DOHH2 (cell line): Measurements from ENCODE around the gene GLI1.

Experiments used
- H3F3A ChIP-seq: fragments of 200-600 bp; sonication (generic), shearing (Covaris generic); 2 replicates; pipeline ENCODE4 v1.6.0; 2016; ENCODE audit warnings: antibody characterized with exemption, mild to moderate bottlenecking; ENCODE audit not compliant: control insufficient read depth, insufficient read depth
- H3K27ac ChIP-seq: fragments of 200-600 bp; sonication (generic); 2 replicates; pipeline ENCODE4 v1.5.1; 2014; ENCODE audit warnings: low read depth, mild to moderate bottlenecking, low read length, moderate library complexity
- H3K27me3 ChIP-seq: fragments of 200-600 bp; sonication (generic); 2 replicates; pipeline ENCODE4 v1.6.1; 2014; ENCODE audit warnings: mild to moderate bottlenecking, low read length, mixed read lengths; ENCODE audit not compliant: control insufficient read depth
- H3K36me3 ChIP-seq: fragments of 200-600 bp; sonication (generic); 2 replicates; pipeline ENCODE4 v1.6.1; 2014; ENCODE audit warnings: mild to moderate bottlenecking, low read length, moderate library complexity, mixed read lengths; ENCODE audit not compliant: control insufficient read depth
- H3K4me1 ChIP-seq: fragments of 200-600 bp; sonication (generic); 2 replicates; pipeline ENCODE4 v1.6.1; 2014; ENCODE audit warnings: mild to moderate bottlenecking, low read length, mixed read lengths; ENCODE audit not compliant: control insufficient read depth
- H3K4me2 ChIP-seq: fragments of 200-600 bp; sonication (generic); 2 replicates; pipeline ENCODE4 v1.6.0; 2014; ENCODE audit warnings: mild to moderate bottlenecking, low read length, moderate library complexity
- H3K4me3 ChIP-seq: fragments of 200-600 bp; sonication (generic); 2 replicates; pipeline ENCODE4 v1.5.1; 2014; ENCODE audit warnings: mild to moderate bottlenecking, low read length, mixed read lengths
- H3K79me2 ChIP-seq: fragments of 200-600 bp; sonication (generic); 2 replicates; pipeline ENCODE4 v1.6.1; 2014; ENCODE audit warnings: mild to moderate bottlenecking, low read length, mixed read lengths; ENCODE audit not compliant: control insufficient read depth
- H3K9me2 ChIP-seq: fragments of 200-600 bp; sonication (generic); replicated peaks from 2 replicates; pipeline ENCODE4 v1.6.1; 2014; ENCODE audit warnings: mild to moderate bottlenecking, low read length, mixed read lengths; ENCODE audit not compliant: control insufficient read depth
- H3K9me3 ChIP-seq: fragments of 200-600 bp; sonication (generic); 2 replicates; pipeline ENCODE4 v1.6.1; 2014; ENCODE audit warnings: antibody characterized with exemption, low read length, mixed read lengths; ENCODE audit not compliant: control insufficient read depth, insufficient read depth
- H4K20me1 ChIP-seq: fragments of 200-600 bp; sonication (generic); 2 replicates; pipeline ENCODE4 v1.6.0; 2014; ENCODE audit warnings: low read depth, mild to moderate bottlenecking, antibody characterized with exemption, low read length, moderate library complexity; ENCODE audit not compliant: control insufficient read depth, insufficient read depth
- CTCF ChIP-seq: fragments of 200-600 bp; sonication (generic); IDR thresholded peaks from one replicate; pipeline ENCODE4 v1.5.1; 2014; ENCODE audit warnings: antibody characterized with exemption, mild to moderate bottlenecking, low read depth, low read length; ENCODE audit not compliant: poor library complexity, severe bottlenecking
- EZH2phosphoT487 ChIP-seq: fragments of 200-600 bp; sonication (generic); IDR thresholded peaks from 2 replicates; pipeline ENCODE4 v1.6.1; 2017; ENCODE audit warnings: borderline replicate concordance, mild to moderate bottlenecking, antibody characterized with exemption, low read length, moderate library complexity, mixed read lengths

The GLI1 gene

GRCh38 chr12:57518920-57519795, 59.6 kb downstream of the GLI1 start:
- H3K4me3 ChIP-seq = peak overlapping the region; percentile 95
- H4K20me1 ChIP-seq = peaks cover 8% of the 10 kb centered on the region
- no peaks in the 10 kb centered on the region for H3K9me2 ChIP-seq
- H3K4me1 ChIP-seq = peaks cover 47% of the 10 kb centered on the region
- H3K36me3 ChIP-seq = peaks cover 68% of the 10 kb centered on the region
- H3K27ac ChIP-seq = peak overlapping the region; percentile 70
- H3K4me2 ChIP-seq = peak overlapping the region; percentile 91
- peaks cover 41% of the 10 kb centered on the region for H3F3A ChIP-seq
- peaks cover 48% of the 10 kb centered on the region for H3K79me2 ChIP-seq
- H3K27me3 ChIP-seq = no peaks in the 10 kb centered on the region
- no peaks in the 10 kb centered on the region for H3K9me3 ChIP-seq
- TF ChIP-seq EZH2phosphoT487 = no peak
- no peak for TF ChIP-seq CTCF

GRCh38 chr12:57519796-57520052, 60.1 kb downstream of the GLI1 start:
- no peaks in the 10 kb centered on the region for H3K9me2 ChIP-seq
- peaks cover 54% of the 10 kb centered on the region for H3K79me2 ChIP-seq
- H3K27me3 ChIP-seq = no peaks in the 10 kb centered on the region
- H3K36me3 ChIP-seq = peaks cover 68% of the 10 kb centered on the region
- H3K4me2 ChIP-seq = peak overlapping the region; percentile 91
- peaks cover 37% of the 10 kb centered on the region for H3F3A ChIP-seq
- H3K27ac ChIP-seq = peak overlapping the region; percentile 70
- H3K4me1 ChIP-seq = peaks cover 53% of the 10 kb centered on the region
- peak overlapping the region; percentile 95 for H3K4me3 ChIP-seq
- no peaks in the 10 kb centered on the region for H3K9me3 ChIP-seq
- peak; percentile 13 for TF ChIP-seq CTCF
- no peak for TF ChIP-seq EZH2phosphoT487
- H4K20me1 ChIP-seq = peaks cover 8% of the 10 kb centered on the region

- TF ChIP-seq EZH2phosphoT487 (no peak), CTCF (peak; percentile 0)
- Histone ChIP-seq H3F3A (peaks cover 33% of the 10 kb centered on the region), H3K4me3 (peak within 1 kb of the TSS; percentile 95), H3K36me3 (peaks cover 68% of the 10 kb centered on the region), H3K27me3 (no peaks in the 10 kb centered on the region), H4K20me1 (peaks cover 8% of the 10 kb centered on the region), H3K27ac (peak within 1 kb of the TSS; percentile 97), H3K9me2 (no peaks in the 10 kb centered on the region), H3K9me3 (no peaks in the 10 kb centered on the region), H3K4me2 (peak within 1 kb of the TSS; percentile 91), H3K4me1 (peaks cover 56% of the 10 kb centered on the region), H3K79me2 (peaks cover 59% of the 10 kb centered on the region)
Observed at GRCh38 chr12:57520053-57520818, 60.7 kb downstream of the GLI1 start, which contains the start of gene DDIT3. Gene DDIT3 (minus strand): TSS chr12:57520514. CDS start chr12:57517406, 3,108 bp downstream.
